A549 (cell line): Measurements from ENCODE around the gene KLHL3. TPM values are rescaled to one million over a fixed set of nuclear protein-coding genes. Genes with fewer than 3 reads are reported as not detected.

Experiments used
- ATAC-seq, 2 experiments: fragments of 200-7000 bp in 1 of 2; fragments of >200 bp in 1 of 2; cut with Nextera tagmentation in 1 of 2; cut with Tn5 transposase in 1 of 2; 3 replicates each; pipeline versions ENCODE4 v1.8.0 to v1.9.1; 2018 to 2020; ENCODE audit warnings: mild to moderate bottlenecking in 1 of 2, moderate library complexity in 1 of 2
- CTCF ChIA-PET: fragments of 300-600 bp; sonication (Branson Sonifier 250); formaldehyde crosslinking; extraction: SDS; loops from one replicate; lab custom pipeline; 2021; ENCODE audit warnings: antibody characterized with exemption, inconsistent platforms; lab: Yijun Ruan, JAX
- POLR2A ChIA-PET: fragments of 350-600 bp; formaldehyde crosslinking; extraction: SDS; loops from one replicate; lab custom pipeline; 2021; ENCODE audit warnings: antibody characterized with exemption, inconsistent platforms; lab: Yijun Ruan, JAX
- DNase-seq, 2 experiments: peaks; one replicate each; pipeline versions ENCODE4 v3.0.0 to v3.0.0-alpha.2; 2011 to 2016; ENCODE audit warnings: low read depth in 1 of 2, low spot score in 1 of 2
- FAIRE-seq: peaks from 2 replicates; lab custom pipeline; 2011; peaks lifted over from hg19 to GRCh38; lab: Jason Lieb, UNC
- H3K27ac ChIP-seq, 2 experiments: fragments of >200 bp; sonication (Bioruptor Twin); formaldehyde crosslinking; 3 replicates each; pipeline ENCODE4 v1.5.1; 2016 to 2017
- H3K4me1 ChIP-seq: fragments of >200 bp; sonication (Bioruptor Twin); formaldehyde crosslinking; 3 replicates; pipeline ENCODE4 v1.6.1; 2016
- H3K4me2 ChIP-seq: fragments of >200 bp; sonication (Bioruptor Twin); formaldehyde crosslinking; 3 replicates; pipeline ENCODE4 v1.6.1; 2016
- H3K4me3 ChIP-seq: fragments of >200 bp; sonication (Bioruptor Twin); formaldehyde crosslinking; 3 replicates; pipeline ENCODE4 v1.5.1; 2016
- H3K9me3 ChIP-seq: fragments of >200 bp; sonication (Bioruptor Twin); formaldehyde crosslinking; 3 replicates; pipeline ENCODE4 v1.6.1; 2016
- BCL3 ChIP-seq: fragments of >200 bp; sonication (Bioruptor Twin); formaldehyde crosslinking; IDR thresholded peaks from 3 replicates; pipeline ENCODE4 v1.6.1; 2016
- CHD2 ChIP-seq: fragments of 150-350 bp; IDR thresholded peaks from 2 replicates; pipeline ENCODE4 v1.6.1; 2014; ENCODE audit warnings: low read length; ENCODE audit not compliant: partially characterized antibody
- FOXS1 ChIP-seq: fragments of 250-450 bp; sonication (Bioruptor Pico); IDR thresholded peaks from 2 replicates; pipeline ENCODE4 v1.5.0; 2020; ENCODE audit warnings: mild to moderate bottlenecking, moderate library complexity
- HEYL ChIP-seq: fragments of 250-450 bp; sonication (Bioruptor Pico); IDR thresholded peaks from 2 replicates; pipeline ENCODE4 v1.8.0; 2021; ENCODE audit warnings: mild to moderate bottlenecking, moderate library complexity
- HOXA7 ChIP-seq: fragments of 250-450 bp; sonication (Bioruptor Pico); IDR thresholded peaks from 2 replicates; pipeline ENCODE4 v1.5.0; 2020; ENCODE audit warnings: mild to moderate bottlenecking, moderate library complexity
- HOXB13 ChIP-seq: fragments of 250-450 bp; sonication (Bioruptor Pico); IDR thresholded peaks from 2 replicates; pipeline ENCODE4 v1.5.0; 2020; ENCODE audit warnings: low read depth, mild to moderate bottlenecking, moderate library complexity
- JUNB ChIP-seq: fragments of >200 bp; sonication (Bioruptor Twin); formaldehyde crosslinking; IDR thresholded peaks from 2 replicates; pipeline ENCODE4 v1.6.1; 2016
- KDM1A ChIP-seq: fragments of 200-600 bp; sonication (generic); IDR thresholded peaks from 2 replicates; pipeline ENCODE4 v1.6.1; 2016; ENCODE audit warnings: low read depth, mild to moderate bottlenecking
- MAFK ChIP-seq: fragments of 450-650 bp; IDR thresholded peaks from 2 replicates; pipeline ENCODE4 v1.6.1; 2014; ENCODE audit not compliant: partially characterized antibody
- MAZ ChIP-seq: fragments of 150-350 bp; IDR thresholded peaks from 2 replicates; pipeline ENCODE4 v1.6.1; 2014; ENCODE audit warnings: antibody characterized with exemption, low read depth, low read length, borderline replicate concordance
- MYC ChIP-seq: IDR thresholded peaks from 2 replicates; pipeline ENCODE4 v1.6.1; 2012; ENCODE audit warnings: mild to moderate bottlenecking, inconsistent platforms, low read length, improper control_type of control experiment, borderline replicate concordance
- NPAS2 ChIP-seq: fragments of 250-450 bp; sonication (Bioruptor Pico); IDR thresholded peaks from 2 replicates; pipeline ENCODE4 v1.8.0; 2022; ENCODE audit warnings: mild to moderate bottlenecking, moderate library complexity, borderline replicate concordance
- RAD21 ChIP-seq, 2 experiments: fragments of >200 bp in 1 of 2; sonication (Bioruptor Twin) in 1 of 2; formaldehyde crosslinking in 1 of 2; IDR thresholded peaks in 1 of 2; conservative IDR thresholded peaks in 1 of 2; 2 replicates in 1 of 2; 3 replicates in 1 of 2; pipeline ENCODE4 v1.6.1; 2012 to 2018; ENCODE audit warnings: inconsistent platforms in 1 of 2
- RCOR1 ChIP-seq: fragments of 150-350 bp; IDR thresholded peaks from 2 replicates; pipeline ENCODE4 v1.6.1; 2014; ENCODE audit warnings: antibody characterized with exemption, low read length, low read depth
- SMC3 ChIP-seq: fragments of >200 bp; sonication (Bioruptor Twin); formaldehyde crosslinking; IDR thresholded peaks from 3 replicates; pipeline ENCODE4 v1.6.1; 2018; ENCODE audit warnings: inconsistent platforms
- SREBF2 ChIP-seq: fragments of 450-650 bp; IDR thresholded peaks from 2 replicates; pipeline ENCODE4 v1.6.1; 2014; ENCODE audit warnings: mild to moderate bottlenecking, moderate library complexity
- ZFP36 ChIP-seq: fragments of 450-650 bp; IDR thresholded peaks from 2 replicates; pipeline ENCODE4 v1.6.1; 2014; ENCODE audit warnings: borderline replicate concordance; ENCODE audit not compliant: partially characterized antibody
- ZNF302 ChIP-seq: fragments of 250-450 bp; sonication (Bioruptor Pico); IDR thresholded peaks from 2 replicates; pipeline ENCODE4 v1.9.0; 2021; ENCODE audit warnings: inconsistent platforms, mild to moderate bottlenecking, moderate library complexity
- ZSCAN20 ChIP-seq: fragments of 250-450 bp; sonication (Bioruptor Pico); IDR thresholded peaks from 2 replicates; pipeline ENCODE4 v1.8.0; 2022; ENCODE audit warnings: mild to moderate bottlenecking, moderate library complexity
- WGBS: methylation state at CpG from one replicate; pipeline ENCODE4 v1.1.6; 2017; ENCODE audit errors: missing lambda C conversion rate; 5-methylcytosine and 5-hydroxymethylcytosine counted together
- polyA plus RNA-seq, 4 experiments: library from polyadenylated mRNA; depleted of rRNA in 3 of 4; stranded (reverse); fragments of >200 nt; fragmentation: RNase III in 1 of 4; extraction: RNeasy Plus Mini Kit Qiagen cat#74134 plus additional on column Dnase treatment in 1 of 4; gene quantifications; 2 replicates in 3 of 4; 3 replicates in 1 of 4; pipeline ENCODE4 v1.2.3, GENCODE V29; 2011 to 2017
- TF ChIP-seq, protein P1 (sequence below): fragments of 250-450 bp; sonication (Bioruptor Pico); IDR thresholded peaks from 2 replicates; pipeline ENCODE4 v1.5.0; 2020; ENCODE audit warnings: low read depth, mild to moderate bottlenecking, moderate library complexity

The KLHL3 gene
- polyA plus RNA-seq, 2 of the 4 experiments (the other 2 are of a cell fraction), result 0.35 to 1.1 TPM

GRCh38 chr5:137700282-137700680 is 35.6 kb downstream of the KLHL3 start:
- Histone ChIP-seq H3K4me3 (no peak overlapping the region), H3K4me2 (no peak overlapping the region), H3K9me3 (no peaks in the 10 kb centered on the region), H3K4me1 (no peaks in the 10 kb centered on the region), H3K27ac (no peak overlapping the region)
- TF ChIP-seq, protein P1, sequence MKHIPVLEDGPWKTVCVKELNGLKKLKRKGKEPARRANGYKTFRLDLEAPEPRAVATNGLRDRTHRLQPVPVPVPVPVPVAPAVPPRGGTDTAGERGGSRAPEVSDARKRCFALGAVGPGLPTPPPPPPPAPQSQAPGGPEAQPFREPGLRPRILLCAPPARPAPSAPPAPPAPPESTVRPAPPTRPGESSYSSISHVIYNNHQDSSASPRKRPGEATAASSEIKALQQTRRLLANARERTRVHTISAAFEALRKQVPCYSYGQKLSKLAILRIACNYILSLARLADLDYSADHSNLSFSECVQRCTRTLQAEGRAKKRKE, result no peak
- TF ChIP-seq HOXB13 (CRISPR knock-in tag) (no peak), FOXS1 (no peak), RAD21 (conservative IDR thresholded peaks at IDR 0.05 in 1 of 2, IDR thresholded peaks at IDR 0.05 in 1 of 2) (no peak), MAZ (no peak), SMC3 (no peak), ZNF302 (CRISPR knock-in tag) (no peak), KDM1A (no peak)
- 67% methylated on average over 3 of the region's 3 CpGs for WGBS
- FAIRE-seq, result no peak
- POLR2A ChIA-PET, result no interaction called here
- CTCF ChIA-PET, result interaction anchor here (0.6 to 1.9 kb wide), 2 partner anchors 40 to 44 kb away, joined by 3 to 6 read pairs; no protein-coding TSS in a partner anchor
- DNase-seq, result no peak
- no peak for ATAC-seq

- TF ChIP-seq HOXA7, result no peak
- TF ChIP-seq JUNB, result no peak
- no peak for TF ChIP-seq MAFK
- no peak for TF ChIP-seq CHD2
- TF ChIP-seq HEYL (CRISPR knock-in tag), result no peak
- TF ChIP-seq MAZ, result no peak
- no peak for TF ChIP-seq ZSCAN20
- no peak for TF ChIP-seq NPAS2 (CRISPR knock-in tag)
- TF ChIP-seq ZFP36, result no peak
- no peak for TF ChIP-seq RCOR1
- TF ChIP-seq SREBF2, result no peak
- no peak for TF ChIP-seq MYC
- no peak for TF ChIP-seq BCL3
- TF ChIP-seq, protein P1, result no peak
- 58% methylated on average over 9 of the region's 9 CpGs for WGBS
- H3K9me3 ChIP-seq, result no peaks in the 10 kb centered on the region
- DNase-seq, result no peak
- no peak overlapping the region for H3K4me2 ChIP-seq
- no peak overlapping the region for H3K27ac ChIP-seq
- ChIA-PET CTCF (interaction anchor here (0.6 to 1.9 kb wide), 2 partner anchors 39 to 45 kb away, joined by 3 to 6 read pairs; no protein-coding TSS in a partner anchor), POLR2A (no interaction called here)
- no peak overlapping the region for H3K4me3 ChIP-seq
- FAIRE-seq, result no peak
- no peaks in the 10 kb centered on the region for H3K4me1 ChIP-seq
- ATAC-seq, result no peak
Measured at GRCh38 chr5:137699336-137700281, 36.3 kb downstream of the KLHL3 start.
